ENCODE results near the gene RNF121. TPM values are rescaled to one million over a fixed set of nuclear protein-coding genes. Genes with fewer than 3 reads are reported as not detected.
"Not testable (repeated sequence)": the region's sequence is repeated elsewhere in the genome, so short reads cannot be mapped to it uniquely, and the experiment has no call there.

Gene RNF121
- total RNA-seq = 10 to 100 TPM; 29.9 to 32.8 TPM

DNA sequence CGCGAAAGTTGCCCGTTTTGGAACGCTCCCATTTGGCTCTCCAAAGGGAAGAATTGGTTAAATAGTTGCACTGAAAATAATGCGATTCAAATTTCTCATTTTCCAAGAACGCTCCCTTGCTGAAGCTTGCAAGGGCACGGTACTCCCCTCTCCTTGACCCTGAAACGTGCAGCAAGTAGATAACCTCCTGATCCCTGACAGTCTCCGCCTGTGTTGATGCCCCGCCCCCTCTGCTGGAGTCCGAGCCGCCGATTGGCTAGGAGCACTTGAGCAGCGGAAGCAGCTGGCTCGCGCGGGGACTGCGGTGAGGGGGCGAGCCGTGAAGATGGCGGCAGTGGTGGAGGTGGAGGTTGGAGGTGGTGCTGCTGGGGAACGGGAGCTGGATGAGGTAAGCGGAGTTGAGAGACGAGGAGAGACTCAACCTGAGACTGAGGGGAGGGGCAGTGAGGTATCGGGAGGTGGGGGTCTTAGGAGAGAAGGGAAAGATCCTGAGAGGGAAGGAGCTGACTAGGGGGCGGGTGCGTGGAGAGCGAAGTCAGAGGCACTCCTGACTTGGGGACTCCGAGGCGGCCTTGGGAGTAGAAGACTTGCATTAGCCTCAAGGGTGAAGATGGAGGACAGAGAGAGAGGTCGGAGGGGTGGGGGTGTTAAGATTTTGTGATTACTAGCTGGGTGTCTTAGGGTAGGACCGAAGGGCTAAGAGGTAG, at the start of gene RNF121:
Gene RNF121, plus strand, starts transcription at position 310 of the 707 bp plus-strand sequence. Its CDS starts 16 bp downstream, at position 326.
- Mint-ChIP-seq H3K27me3 (no peaks in the 10 kb centered on the region), H3K9me3 (no peaks in the 10 kb centered on the region), H3K4me1 (peaks cover 30% of the 10 kb centered on the region), H3K27ac (peak within 1 kb of the TSS; percentile 99), H3K4me3 (peak within 1 kb of the TSS; percentile 93), H3K36me3 (peaks cover 19% of the 10 kb centered on the region)
- ATAC-seq (ENCODE audit: low read depth) (peak; percentile 89), DNase-seq (peak; percentile 95)
- POLR2A ChIA-PET = interaction anchor here (0.6 to 1.7 kb wide), 8 partner anchors 20 to 506 kb away, joined by 3 to 8 read pairs (median 4); partner anchors contain the start of genes ANAPC15 and CLPB

DNA sequence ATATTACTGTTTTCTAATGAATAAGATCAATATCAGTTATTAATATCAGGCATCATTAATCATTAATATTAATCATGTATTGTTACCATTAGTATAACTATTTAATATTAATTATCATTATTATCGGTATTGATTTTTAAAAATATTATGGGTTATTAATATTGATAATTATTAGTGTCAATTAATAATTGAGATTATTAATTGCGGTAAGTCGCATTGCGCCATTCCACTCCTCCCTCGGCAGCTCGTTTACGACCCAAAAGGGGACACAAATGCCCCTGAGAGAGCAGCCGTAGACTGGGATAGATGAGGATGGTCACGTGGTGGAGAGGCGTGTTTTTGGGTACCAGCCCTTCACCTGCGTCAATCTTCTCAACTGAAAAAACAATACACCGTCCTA, 43.0 kb upstream of the RNF121 start:
- H3K27me3 Mint-ChIP-seq; H3K27ac Mint-ChIP-seq; H3K4me3 Mint-ChIP-seq; H3K4me1 Mint-ChIP-seq; H3K36me3 Mint-ChIP-seq; ATAC-seq (ENCODE audit: low read depth); DNase-seq; H3K9me3 Mint-ChIP-seq: not testable (repeated sequence)
- POLR2A ChIA-PET = interaction anchor here (0.6 kb wide), 1 partner anchor 710 kb away, joined by 5 read pairs; no protein-coding TSS in a partner anchor

DNA sequence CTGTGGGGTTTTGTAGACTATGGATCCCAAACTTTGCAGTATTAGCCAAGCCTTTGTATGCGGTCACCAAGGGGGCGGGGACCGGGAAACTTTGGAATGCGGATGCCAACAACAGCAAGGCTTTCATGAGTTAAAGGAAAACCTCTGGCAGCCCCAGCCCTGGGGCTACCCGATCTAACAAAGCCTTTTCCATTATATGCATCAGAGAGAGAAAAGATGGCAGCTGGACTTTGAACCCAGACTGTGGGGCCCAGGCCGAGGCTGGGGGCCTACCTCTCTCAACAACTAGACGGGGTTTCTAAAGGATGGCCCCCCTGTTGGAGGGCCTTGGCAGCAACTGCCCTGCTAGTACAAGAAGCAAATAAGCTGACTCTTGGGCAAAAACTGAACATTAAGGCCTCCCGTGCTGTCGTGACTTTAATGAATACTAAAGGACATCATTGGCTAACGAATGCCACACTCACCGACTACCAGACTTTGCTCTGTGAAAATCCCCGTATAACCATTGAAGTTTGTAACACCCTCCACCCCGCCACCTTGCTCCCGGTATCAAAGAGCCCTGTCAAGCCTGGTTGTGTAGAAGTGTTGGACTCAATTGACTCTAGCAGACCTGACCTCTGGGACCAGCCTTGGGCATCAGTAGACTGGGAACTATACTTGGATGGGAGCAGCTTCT, 40.4 kb upstream of the RNF121 start:
- H3K9me3 Mint-ChIP-seq; H3K27ac Mint-ChIP-seq; DNase-seq; POLR2A ChIA-PET; H3K27me3 Mint-ChIP-seq; H3K4me1 Mint-ChIP-seq; ATAC-seq (ENCODE audit: low read depth); H3K4me3 Mint-ChIP-seq; H3K36me3 Mint-ChIP-seq: not testable (repeated sequence)

DNA sequence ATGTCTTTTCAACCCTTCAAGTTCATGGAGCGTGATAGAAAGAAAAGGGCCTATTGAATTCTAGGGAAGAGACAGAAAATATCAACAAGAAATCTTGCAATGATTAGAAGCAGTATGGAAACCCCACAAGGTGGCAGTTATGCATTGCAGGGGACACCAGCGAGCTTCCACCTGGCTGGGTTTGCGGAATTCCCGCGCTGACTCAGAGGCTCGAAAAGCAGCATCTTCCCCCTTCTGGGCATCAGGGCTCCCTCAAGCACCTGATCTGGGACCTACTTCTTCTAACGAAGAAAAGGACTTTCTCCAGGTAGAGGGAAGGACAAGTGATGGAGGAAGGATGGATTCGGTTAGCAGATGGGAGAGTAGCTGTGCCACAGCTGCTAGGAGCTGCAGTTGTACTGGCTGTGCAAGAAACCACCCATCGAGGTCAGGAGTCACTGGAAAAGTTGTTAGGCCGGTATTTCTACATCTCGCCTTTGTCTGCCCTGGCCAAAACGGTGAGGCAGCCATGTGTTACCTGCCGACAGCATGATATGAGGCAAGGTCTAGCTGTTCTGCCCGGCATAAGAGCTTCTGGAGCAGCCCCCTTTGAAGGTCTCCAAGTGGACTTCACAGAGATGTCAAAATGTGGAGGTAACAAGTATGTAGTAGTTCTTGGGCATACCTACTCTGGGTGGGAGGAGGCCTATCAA, 39.5 kb upstream of the RNF121 start:
- H3K36me3 Mint-ChIP-seq; H3K4me1 Mint-ChIP-seq; H3K4me3 Mint-ChIP-seq; H3K27ac Mint-ChIP-seq; H3K9me3 Mint-ChIP-seq; ATAC-seq (ENCODE audit: low read depth); DNase-seq; H3K27me3 Mint-ChIP-seq; POLR2A ChIA-PET: not testable (repeated sequence)

DNA sequence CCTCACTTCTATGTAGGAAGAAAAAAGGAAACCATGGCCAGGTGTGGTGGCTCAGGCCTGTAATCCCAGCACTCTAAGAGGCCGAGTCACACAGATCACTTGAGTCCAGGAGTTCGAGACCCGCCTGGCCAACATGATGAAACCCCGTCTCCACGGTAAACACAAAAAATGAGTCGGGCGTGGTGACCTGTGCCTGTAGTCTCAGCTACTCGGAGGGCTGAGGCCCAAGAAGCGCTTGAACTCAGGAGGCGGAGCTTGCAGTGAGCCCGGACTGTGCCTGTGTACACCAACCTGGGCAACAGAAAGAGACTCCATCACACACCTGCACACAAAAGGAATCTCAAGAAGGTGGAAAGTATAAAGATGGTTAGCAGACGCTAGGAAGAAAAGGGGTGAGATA, 32.9 kb upstream of the RNF121 start:
- no peak for DNase-seq
- H3K9me3 Mint-ChIP-seq = no peaks in the 10 kb centered on the region
- no peak overlapping the region for H3K27ac Mint-ChIP-seq
- H3K4me1 Mint-ChIP-seq = no peaks in the 10 kb centered on the region
- POLR2A ChIA-PET = no interaction called here
- H3K36me3 Mint-ChIP-seq = peaks cover 24% of the 10 kb centered on the region
- ATAC-seq (ENCODE audit: low read depth) = no peak
- H3K27me3 Mint-ChIP-seq = no peaks in the 10 kb centered on the region
- no peak overlapping the region for H3K4me3 Mint-ChIP-seq

DNA sequence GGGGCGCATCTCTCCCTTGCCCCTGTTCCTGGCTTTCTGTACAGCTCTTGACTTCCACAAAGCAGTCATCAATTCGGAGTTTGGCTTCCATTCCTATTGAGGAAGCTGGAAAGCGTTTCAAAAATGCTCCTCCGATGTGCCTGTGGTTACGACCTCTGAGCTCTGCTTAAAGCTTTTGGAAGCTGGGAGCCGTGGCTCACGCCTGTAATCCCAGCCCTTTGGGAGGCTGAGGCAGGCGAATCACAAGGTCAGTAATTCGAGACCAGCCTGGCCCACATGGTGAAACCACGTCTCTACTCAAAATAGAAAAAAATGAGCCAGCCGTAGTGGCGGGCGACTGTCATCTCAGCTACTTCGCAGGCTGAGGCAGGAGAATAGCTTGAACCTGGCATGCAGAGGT, 27.7 kb upstream of the RNF121 start:
- H3K9me3 Mint-ChIP-seq; DNase-seq; H3K27ac Mint-ChIP-seq; H3K4me1 Mint-ChIP-seq; POLR2A ChIA-PET; ATAC-seq (ENCODE audit: low read depth); H3K27me3 Mint-ChIP-seq; H3K4me3 Mint-ChIP-seq: not testable (repeated sequence)
- H3K36me3 Mint-ChIP-seq = peaks cover 19% of the 10 kb centered on the region

DNA sequence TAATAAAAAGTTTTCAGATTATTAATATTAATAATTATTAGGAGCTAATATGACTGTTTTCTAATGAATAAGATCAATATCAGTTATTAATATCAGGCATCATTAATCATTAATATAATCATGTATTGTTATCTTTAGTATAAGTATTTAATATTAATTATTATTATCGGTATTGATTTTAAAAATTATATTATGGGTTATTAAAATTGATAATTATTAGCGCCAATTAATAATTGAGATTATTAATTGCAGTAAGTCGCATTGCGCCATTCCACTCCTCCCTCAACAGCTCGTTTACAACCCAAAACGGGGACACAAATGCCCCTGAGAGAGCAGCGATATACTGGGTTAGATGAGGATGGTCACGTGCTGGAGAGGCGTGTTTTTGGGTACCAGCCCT, 20.6 kb upstream of the RNF121 start:
- no peak for DNase-seq
- POLR2A ChIA-PET = no interaction called here
- Mint-ChIP-seq H3K36me3 (peaks cover 13% of the 10 kb centered on the region), H3K27ac (no peak overlapping the region), H3K4me3 (no peak overlapping the region), H3K9me3 (no peaks in the 10 kb centered on the region), H3K27me3 (no peaks in the 10 kb centered on the region), H3K4me1 (no peaks in the 10 kb centered on the region)
- ATAC-seq (ENCODE audit: low read depth) = no peak

DNA sequence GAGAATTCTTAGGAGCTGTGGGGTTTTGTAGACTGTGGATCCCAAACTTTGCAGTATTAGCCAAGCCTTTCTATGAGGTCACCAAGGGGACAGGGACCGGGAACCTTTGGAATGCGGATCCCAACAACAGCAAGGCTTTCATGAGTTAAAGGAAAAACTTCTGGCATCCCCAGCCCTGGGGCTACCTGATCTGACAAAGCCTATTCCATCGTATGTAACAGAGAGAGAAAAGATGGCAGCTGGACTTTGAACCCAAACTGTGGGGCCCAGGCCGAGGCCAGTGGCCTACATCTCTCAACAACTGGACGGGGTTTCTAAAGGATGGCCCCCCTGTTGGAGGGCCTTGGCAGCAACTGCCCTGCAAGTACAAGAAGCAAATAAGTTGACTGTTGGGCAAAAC, 18.1 kb upstream of the RNF121 start:
- H3K27me3 Mint-ChIP-seq; POLR2A ChIA-PET; H3K4me1 Mint-ChIP-seq; ATAC-seq (ENCODE audit: low read depth); DNase-seq; H3K4me3 Mint-ChIP-seq; H3K27ac Mint-ChIP-seq; H3K9me3 Mint-ChIP-seq: not testable (repeated sequence)
- peaks cover 17% of the 10 kb centered on the region for H3K36me3 Mint-ChIP-seq

DNA sequence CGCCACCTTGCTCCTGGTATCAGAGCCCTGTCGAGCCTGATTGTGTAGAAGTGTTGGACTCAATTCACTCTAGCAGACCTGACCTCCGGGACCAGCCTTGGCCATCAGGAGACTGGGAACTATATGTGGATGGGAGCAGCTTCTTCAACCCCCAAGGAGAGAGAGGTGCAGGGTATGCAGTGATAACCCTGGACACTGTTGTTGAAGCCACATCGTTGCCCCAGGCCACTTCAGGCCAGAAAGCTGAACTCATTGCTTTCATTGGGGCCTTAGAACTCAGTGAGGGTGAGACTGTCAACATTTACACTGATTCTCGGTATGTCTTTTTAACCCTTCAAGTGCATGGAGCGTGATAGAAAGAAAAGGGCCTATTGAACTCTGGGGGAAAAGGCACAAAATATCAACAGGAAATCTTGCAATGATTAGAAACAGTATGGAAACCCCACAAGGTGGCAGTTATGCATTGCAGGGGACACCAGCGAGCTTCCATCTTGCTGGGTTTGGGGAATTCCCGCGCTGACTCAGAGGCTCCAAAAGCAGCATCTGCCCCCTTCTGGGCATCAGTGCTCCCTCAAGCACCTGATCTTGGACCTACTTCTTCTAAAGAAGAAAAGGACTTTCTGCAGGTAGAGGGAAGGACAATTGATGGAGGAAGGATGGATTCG, 17.4 kb upstream of the RNF121 start:
- DNase-seq; H3K27me3 Mint-ChIP-seq; H3K4me3 Mint-ChIP-seq; ATAC-seq (ENCODE audit: low read depth); H3K9me3 Mint-ChIP-seq; POLR2A ChIA-PET; H3K4me1 Mint-ChIP-seq; H3K27ac Mint-ChIP-seq: not testable (repeated sequence)
- peaks cover 15% of the 10 kb centered on the region for H3K36me3 Mint-ChIP-seq

DNA sequence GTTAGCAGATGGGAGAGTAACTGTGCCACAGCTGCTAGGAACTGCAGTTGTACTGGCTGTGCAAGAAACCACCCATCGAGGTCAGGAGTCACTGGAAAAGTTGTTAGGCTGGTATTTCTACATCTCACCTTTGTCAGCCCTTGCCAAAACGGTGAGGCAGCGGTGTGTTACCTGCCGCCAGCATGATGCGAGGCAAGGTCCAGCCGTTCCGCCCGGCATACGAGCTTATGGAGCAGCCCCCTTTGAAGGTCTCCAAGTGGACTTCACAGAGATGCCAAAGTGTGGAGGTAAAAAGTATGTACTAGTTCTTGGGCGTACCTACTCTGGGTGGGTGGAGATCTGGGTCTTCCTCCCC, 16.9 kb upstream of the RNF121 start:
- H3K27ac Mint-ChIP-seq; ATAC-seq (ENCODE audit: low read depth); H3K4me1 Mint-ChIP-seq; H3K27me3 Mint-ChIP-seq; H3K9me3 Mint-ChIP-seq; DNase-seq; H3K4me3 Mint-ChIP-seq; POLR2A ChIA-PET: not testable (repeated sequence)
- H3K36me3 Mint-ChIP-seq = peaks cover 17% of the 10 kb centered on the region

DNA sequence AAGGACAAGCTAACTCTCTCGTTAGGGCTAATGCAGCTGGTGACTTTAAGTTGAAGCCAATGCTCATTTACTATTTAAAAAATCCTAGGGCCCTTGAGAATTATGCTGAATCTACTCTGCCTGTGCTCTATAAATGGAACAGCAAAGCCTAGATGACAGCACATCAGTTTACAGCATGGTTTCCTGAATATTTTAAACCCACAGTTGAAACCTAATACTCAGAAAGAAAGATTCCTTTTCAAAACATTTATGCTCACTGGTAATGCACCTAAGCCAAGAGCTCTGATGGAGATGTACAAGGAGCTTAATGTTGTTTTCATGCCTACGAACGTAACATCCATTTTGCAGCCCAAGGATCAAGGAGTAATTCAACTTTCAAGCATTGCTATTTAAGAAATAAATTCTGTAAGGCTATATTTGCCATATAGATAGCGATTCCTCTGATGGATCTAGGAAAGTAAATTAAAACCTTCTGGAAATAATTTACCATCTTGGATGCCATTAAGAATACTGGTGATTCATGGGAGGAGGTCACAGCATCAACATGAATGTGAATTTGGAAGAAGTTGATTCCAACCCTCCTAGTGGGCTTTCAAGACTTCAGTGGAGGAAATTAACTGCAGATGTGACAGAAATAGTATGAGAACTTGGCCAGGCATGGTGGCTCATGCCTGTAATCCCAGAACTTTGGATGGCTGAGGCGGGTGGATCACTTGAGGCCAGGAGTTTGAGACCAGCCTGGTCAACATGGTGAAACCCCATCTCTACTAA, 14.9 kb upstream of the RNF121 start:
- Mint-ChIP-seq H3K9me3 (no peaks in the 10 kb centered on the region), H3K36me3 (peaks cover 27% of the 10 kb centered on the region), H3K4me3 (no peak overlapping the region), H3K27ac (no peak overlapping the region), H3K4me1 (no peaks in the 10 kb centered on the region), H3K27me3 (no peaks in the 10 kb centered on the region)
- DNase-seq (no peak), ATAC-seq (ENCODE audit: low read depth) (no peak)
- POLR2A ChIA-PET = no interaction called here

DNA sequence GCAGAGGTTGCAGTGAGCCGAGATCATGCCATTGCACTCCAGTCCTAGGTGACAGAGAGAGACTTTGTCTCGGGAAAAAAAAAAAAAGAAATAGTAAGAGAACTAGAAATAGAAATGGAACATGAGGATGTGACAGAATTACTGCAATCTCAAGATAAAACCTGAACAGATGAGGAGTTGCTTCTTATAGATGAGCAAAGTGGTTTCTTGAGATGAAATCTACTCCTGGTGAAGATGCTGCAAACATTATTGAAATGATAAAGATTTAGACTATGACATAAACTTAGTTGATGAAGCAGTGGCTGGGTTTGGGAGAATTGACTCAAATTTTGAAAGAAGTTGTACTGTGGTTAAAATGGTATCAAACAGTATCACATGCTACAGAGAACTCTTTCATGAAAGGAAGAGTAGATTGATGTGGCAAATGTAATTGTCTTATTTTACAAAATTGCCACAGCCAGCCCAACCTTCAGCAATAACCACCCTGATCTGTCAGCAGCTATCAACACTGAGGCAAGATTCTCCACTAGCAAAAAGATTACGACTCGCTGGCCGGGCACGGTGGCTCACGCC, 14.1 kb upstream of the RNF121 start:
- H3K4me1 Mint-ChIP-seq = no peaks in the 10 kb centered on the region
- POLR2A ChIA-PET = no interaction called here
- H3K4me3 Mint-ChIP-seq = no peak overlapping the region
- no peaks in the 10 kb centered on the region for H3K9me3 Mint-ChIP-seq
- ATAC-seq (ENCODE audit: low read depth) = no peak
- H3K27me3 Mint-ChIP-seq = no peaks in the 10 kb centered on the region
- no peak overlapping the region for H3K27ac Mint-ChIP-seq
- H3K36me3 Mint-ChIP-seq = peaks cover 27% of the 10 kb centered on the region
- no peak for DNase-seq

Data from activated naive CD8-positive, alpha-beta T cell treated with anti-CD3 and anti-CD28 coated beads, Interleukin-2, amount 10 ng/mL, durations not matched to agents 7 days and 5 days (primary cell).